ENCODE measurements around the gene DOCK7. TPM values are rescaled to one million over a fixed set of nuclear protein-coding genes. Genes with fewer than 3 reads are reported as not detected.

The DOCK7 gene
- total and polyA plus RNA-seq, 2 of the 8 experiments (the other 6 are each of a cell fraction or from before 2014, with no cell fraction given) = 10.2 to 33.7 TPM

GRCh38 chr1:62444701-62445100 lies 243.5 kb downstream of the DOCK7 start:
- FAIRE-seq = no peak
- CTCF ChIA-PET (ENCODE audit: partially characterized antibody) = no interaction called here
- H3K4me2 ChIP-seq (ENCODE audit: insufficient read depth in 1 of 2, low read depth in 2 of 2, low read length in 2 of 2) = no peak overlapping the region
- H3K56ac ChIP-seq (replicated peaks; ENCODE audit: insufficient read length, low read depth, low read length) = no peak overlapping the region
- H2BK12ac ChIP-seq (ENCODE audit: low read depth, low read length) = no peak overlapping the region
- no peaks in the 10 kb centered on the region for H3K4me1 ChIP-seq (replicated peaks in 1 of 4; ENCODE audit: control insufficient read depth in 3 of 4, insufficient read depth in 4 of 4, low read length in 3 of 4)
- H3K36me3 ChIP-seq (ENCODE audit: control insufficient read depth in 2 of 4, insufficient read depth in 4 of 4, low read length in 3 of 4) = peaks cover 10 to 91% (median 54%) of the 10 kb centered on the region in 4 experiments
- no peak overlapping the region for H2AFZ ChIP-seq (ENCODE audit: low read length)
- no peak overlapping the region for H3K4me3 ChIP-seq (ENCODE audit: extremely low read depth in 1 of 4, insufficient read depth in 2 of 4, low read depth in 3 of 4, low read length in 4 of 4)
- POLR2A ChIA-PET (ENCODE audit: partially characterized antibody) = interaction anchor here (0.9 kb wide), 1 partner anchor 231 kb away, joined by 3 read pairs; no protein-coding TSS in a partner anchor
- H4K8ac ChIP-seq (ENCODE audit: extremely low read depth, insufficient read depth, low read length) = no peak overlapping the region
- H2BK20ac ChIP-seq (ENCODE audit: low read length) = no peak overlapping the region
- H3K14ac ChIP-seq (ENCODE audit: insufficient read length) = no peak overlapping the region
- no peak overlapping the region for H3K4ac ChIP-seq (replicated peaks; ENCODE audit: insufficient read length, low read depth, low read length)
- DNase-seq (ENCODE audit: low read depth in 1 of 2, low spot score in 2 of 2) = no peak
- H2BK5ac ChIP-seq (ENCODE audit: low read depth, low read length) = no peak overlapping the region
- H2AK5ac ChIP-seq (ENCODE audit: low read depth, low read length) = no peak overlapping the region
- H3K9ac ChIP-seq (replicated peaks in 1 of 4; ENCODE audit: extremely low read depth in 1 of 4, low read depth in 3 of 4, low read length in 3 of 4) = no peak overlapping the region
- no peak overlapping the region for H3K27ac ChIP-seq (ENCODE audit: low read depth, low read length)
- H2BK15ac ChIP-seq (ENCODE audit: low read length) = no peak overlapping the region
- H3K23ac ChIP-seq (ENCODE audit: insufficient read length) = no peak overlapping the region
- H3K18ac ChIP-seq (ENCODE audit: extremely low read depth, low read length) = no peak overlapping the region
- no peaks in the 10 kb centered on the region for H3K23me2 ChIP-seq (ENCODE audit: low read depth, low read length)
- peaks cover 0 to 3% of the 10 kb centered on the region in 2 experiments for H4K20me1 ChIP-seq (replicated peaks in 1 of 2; ENCODE audit: control insufficient read depth in 1 of 2, insufficient read depth in 2 of 2, low read length in 2 of 2)
- peaks cover 2 to 38% of the 10 kb centered on the region in 2 experiments; a peak in 3 of 4 replicates for H3K79me2 ChIP-seq (ENCODE audit: control insufficient read depth in 1 of 2, insufficient read depth in 2 of 2, low read length in 2 of 2)
- no peak overlapping the region for H4K91ac ChIP-seq (replicated peaks; ENCODE audit: insufficient read length, low read length)
- H3K79me1 ChIP-seq (ENCODE audit: low read depth, low read length) = no peaks in the 10 kb centered on the region
- no peaks in the 10 kb centered on the region for H3K9me3 ChIP-seq (ENCODE audit: insufficient read depth in 2 of 2, low read depth in 1 of 2, low read length in 1 of 2)
- 88% methylated on average over 1 of the region's 1 CpG; no CpG with 5 or more reads in 1 of the 2 experiments for WGBS, 2 experiments (ENCODE audit: extremely low coverage in 1 of 2, insufficient coverage in 1 of 2, insufficient read length in 1 of 2, insufficient replicate concordance in 2 of 2, low coverage in 1 of 2, low lambda C conversion rate in 2 of 2, missing lambda C conversion rate in 1 of 2)
- H2BK120ac ChIP-seq (replicated peaks; ENCODE audit: low read depth, low read length) = no peak overlapping the region
- H4K5ac ChIP-seq (ENCODE audit: insufficient read length, low read depth, low read length) = no peak overlapping the region
- no peaks in the 10 kb centered on the region for H3K27me3 ChIP-seq (replicated peaks in 1 of 4; ENCODE audit: control insufficient read depth in 3 of 4, extremely low read depth in 1 of 4, insufficient read depth in 3 of 4, low read length in 3 of 4)
- TF ChIP-seq RAD21 (IDR thresholded peaks at IDR 0.05 in 1 of 2, conservative IDR thresholded peaks at IDR 0.05 in 1 of 2; ENCODE audit: low read depth in 2 of 2, low read length in 2 of 2) = no peak
- no peak for TF ChIP-seq EGR1 (IDR thresholded peaks at IDR 0.05; ENCODE audit: borderline replicate concordance, low read depth, low read length)
- TF ChIP-seq E2F6 (IDR thresholded peaks at IDR 0.05) = no peak
- TF ChIP-seq TAF7 (optimal IDR thresholded peaks at IDR 0.05; ENCODE audit: borderline replicate concordance, low read depth, low read length) = no peak
- no peak for TF ChIP-seq BRCA1 (IDR thresholded peaks at IDR 0.05; ENCODE audit: low read depth, low read length)
- no peak for TF ChIP-seq POU5F1 (IDR thresholded peaks at IDR 0.05; ENCODE audit: low read depth, low read length)
- TF ChIP-seq TEAD4 (IDR thresholded peaks at IDR 0.05; ENCODE audit: low read depth, low read length) = no peak
- no peak for TF ChIP-seq SP2 (IDR thresholded peaks at IDR 0.05; ENCODE audit: low read length)
- no peak for TF ChIP-seq RBBP5 (IDR thresholded peaks at IDR 0.05; ENCODE audit: borderline replicate concordance, low read depth, low read length)
- TF ChIP-seq GABPA (IDR thresholded peaks at IDR 0.05; ENCODE audit: borderline replicate concordance, insufficient read depth, low read length) = no peak
- TF ChIP-seq RXRA (IDR thresholded peaks at IDR 0.05; ENCODE audit: insufficient read depth, low read depth, low read length) = no peak
- no peak for TF ChIP-seq ZNF274 (IDR thresholded peaks at IDR 0.05; ENCODE audit: borderline replicate concordance, extremely low read depth, low read length)
- no peak for TF ChIP-seq SP4 (IDR thresholded peaks at IDR 0.05; ENCODE audit: low read length)
- TF ChIP-seq RFX5 (IDR thresholded peaks at IDR 0.05; ENCODE audit: borderline replicate concordance, low read depth, low read length) = no peak

Measured in H1 (cell line).